ENCODE measurements around the gene TIE1. TPM values are rescaled to one million over a fixed set of nuclear protein-coding genes. Genes with fewer than 3 reads are reported as not detected.

TIE1 gene
- total RNA-seq, 1 donor from 2014 or later = 7.0 TPM

GRCh38 chr1:43312663-43313515 lies 12.1 kb downstream of the TIE1 start:
- no peak for DNase-seq

- DNase-seq = no peak
Measured at GRCh38 chr1:43313771-43314170, 13.0 kb downstream of the TIE1 start.

DNA sequence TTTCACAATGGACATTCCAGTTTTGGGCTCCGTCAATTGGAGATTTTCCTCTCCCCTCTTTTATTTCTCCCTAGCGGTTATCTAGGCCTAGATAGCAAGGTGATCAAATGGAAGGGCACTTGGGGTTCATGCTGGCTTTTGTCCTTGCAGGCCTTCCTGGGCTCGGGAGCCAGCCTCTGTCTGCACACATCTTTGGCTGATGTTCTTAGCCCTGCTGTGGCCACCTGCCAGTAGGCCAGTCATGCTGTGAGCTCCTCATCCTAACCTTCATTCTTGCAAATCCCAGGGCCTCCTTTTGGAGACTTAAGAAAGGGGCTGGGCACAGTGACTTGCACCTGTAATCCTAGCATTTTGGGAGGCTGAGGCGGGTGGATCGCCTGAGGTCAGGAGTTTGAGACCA lies 13.5 kb downstream of the TIE1 start:
- DNase-seq = no peak

GRCh38 chr1:43315481-43315880 lies 14.7 kb downstream of the TIE1 start:
- DNase-seq = peak; percentile 21

GRCh38 chr1:43315963-43316737 lies 15.4 kb downstream of the TIE1 start:
- DNase-seq = no peak

- DNase-seq = no peak
Measured at GRCh38 chr1:43316738-43317520, 16.1 kb downstream of the TIE1 start.

DNA sequence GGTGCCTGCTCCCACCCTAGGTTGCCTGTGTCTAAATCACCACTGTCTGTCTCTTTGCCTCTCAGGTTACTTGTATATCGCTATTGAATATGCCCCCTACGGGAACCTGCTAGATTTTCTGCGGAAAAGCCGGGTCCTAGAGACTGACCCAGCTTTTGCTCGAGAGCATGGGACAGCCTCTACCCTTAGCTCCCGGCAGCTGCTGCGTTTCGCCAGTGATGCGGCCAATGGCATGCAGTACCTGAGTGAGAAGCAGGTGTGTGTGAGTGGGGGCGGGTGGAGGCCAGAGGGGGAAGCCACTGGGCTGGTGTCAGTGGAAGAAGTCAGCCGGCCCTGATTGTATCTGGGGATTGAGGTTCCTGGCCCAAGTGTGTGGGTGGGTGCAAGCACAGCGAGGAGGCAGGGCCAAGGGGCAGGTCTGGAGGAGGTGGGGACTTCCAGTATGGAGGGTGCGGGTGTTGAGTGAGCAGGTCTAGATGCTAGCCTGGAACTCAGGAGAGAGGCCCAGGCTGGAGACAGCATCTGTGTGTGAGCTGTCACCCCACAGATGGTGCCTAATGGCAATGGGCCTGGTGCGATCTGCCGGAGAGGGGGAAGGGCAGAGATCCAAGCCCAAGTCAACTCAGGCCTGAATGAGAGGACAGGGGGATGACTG lies 17.2 kb downstream of the TIE1 start:
- DNase-seq = peak; percentile 56

- DNase-seq = no peak
Measured at GRCh38 chr1:43318831-43319230, 18.0 kb downstream of the TIE1 start.

- no peak for DNase-seq
Measured at GRCh38 chr1:43319288-43319687, 18.5 kb downstream of the TIE1 start.

GRCh38 chr1:43319766-43320165 lies 19.0 kb downstream of the TIE1 start:
- no peak for DNase-seq

GRCh38 chr1:43321331-43321891 lies 20.6 kb downstream of the TIE1 start:
- DNase-seq = no peak

GRCh38 chr1:43322506-43322905 lies 21.7 kb downstream of the TIE1 start:
- no peak for DNase-seq

DNA sequence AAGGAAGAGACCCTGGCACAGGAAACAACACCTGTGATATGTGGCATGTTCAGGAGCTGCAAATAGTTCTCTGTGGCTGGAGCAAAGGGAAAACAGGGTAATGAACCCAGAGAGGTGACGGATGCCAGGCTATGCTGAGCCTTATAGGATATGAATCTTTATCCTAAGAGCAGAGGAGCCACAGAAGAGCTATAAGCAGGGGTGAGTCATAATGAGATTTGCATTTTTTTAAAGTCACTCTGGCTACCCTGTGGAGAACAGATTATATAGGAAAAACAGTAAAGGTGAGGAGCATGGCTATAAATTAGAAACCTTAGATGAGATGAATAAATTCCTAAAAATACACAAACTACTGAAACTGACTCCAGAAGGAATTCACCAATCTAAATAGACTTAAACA lies 24.0 kb downstream of the TIE1 start:
- no peak for DNase-seq

DNA sequence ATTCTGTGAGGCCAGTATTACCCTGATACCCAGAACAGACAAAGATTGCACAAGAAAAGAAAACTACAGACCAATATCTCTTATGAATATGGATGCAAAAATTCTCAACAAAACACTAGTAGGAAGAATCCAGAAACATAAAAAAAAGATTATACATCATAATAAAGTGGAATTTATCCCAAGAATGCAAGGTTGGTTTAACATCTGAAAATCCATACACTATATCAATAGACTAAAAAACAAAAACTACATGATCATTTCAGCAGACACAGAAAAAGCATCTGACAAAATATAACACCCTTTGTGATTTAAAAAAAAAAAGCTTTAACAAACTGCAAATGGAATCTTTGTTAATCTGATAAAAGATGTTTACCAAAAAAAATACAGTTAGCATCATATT lies 24.6 kb downstream of the TIE1 start:
- no peak for DNase-seq

- no peak for DNase-seq
Measured at GRCh38 chr1:43327549-43328292, 26.9 kb downstream of the TIE1 start.

DNA sequence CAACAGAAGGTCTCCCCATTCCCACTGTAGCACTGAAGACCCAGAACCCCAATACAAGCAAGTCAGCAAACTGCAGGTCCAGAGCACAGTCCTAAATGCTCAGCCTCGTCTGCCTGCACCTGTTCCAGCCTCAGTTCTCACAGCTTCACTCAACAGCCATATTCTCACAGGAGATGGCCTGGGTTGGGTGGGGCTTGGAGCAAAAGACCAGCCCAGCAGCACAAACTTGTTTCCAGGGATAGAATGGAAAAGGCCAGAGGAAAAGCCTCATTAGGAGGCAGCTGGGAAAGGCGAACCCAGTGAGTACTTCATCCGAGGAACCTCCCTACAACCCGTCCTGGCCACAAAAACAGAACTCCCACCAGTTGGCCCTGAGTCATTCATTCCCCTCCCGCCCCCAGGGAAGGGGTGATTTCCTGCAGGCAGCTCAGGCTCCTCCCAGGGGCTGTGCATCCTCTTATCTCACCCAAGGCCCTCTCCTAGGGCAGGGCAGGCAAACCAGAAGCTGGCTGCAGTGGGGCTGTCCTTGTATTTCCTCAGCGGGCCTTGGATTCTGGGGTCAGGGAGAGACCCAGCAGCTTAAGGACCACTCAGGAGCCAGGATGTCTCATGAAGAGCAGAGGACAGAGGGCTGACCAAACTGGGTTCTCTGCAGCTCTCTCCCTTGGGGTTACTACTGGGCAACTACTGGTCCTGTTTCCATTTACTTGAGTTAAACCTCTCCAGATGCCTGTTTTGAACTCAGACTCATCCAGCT lies 29.4 kb downstream of the TIE1 start:
- DNase-seq = no peak

DNA sequence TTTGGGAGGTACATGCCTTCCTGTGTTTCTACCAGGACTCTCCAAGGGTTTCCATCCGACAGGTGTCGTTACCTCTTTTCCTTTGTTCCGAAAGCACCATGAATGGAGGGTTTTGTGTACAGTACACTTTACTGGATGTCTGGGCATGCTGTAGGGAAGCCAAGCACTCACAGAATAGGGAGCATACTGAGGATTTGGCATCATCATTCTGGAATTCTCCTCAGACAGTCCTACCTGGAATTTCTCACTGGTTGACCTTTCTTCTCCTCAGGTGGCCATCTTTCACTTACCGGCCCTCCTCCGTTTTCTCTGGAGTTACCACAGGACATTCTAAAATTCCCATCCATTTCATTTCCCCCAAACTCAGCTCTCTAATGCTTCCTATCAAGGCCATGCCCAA lies 30.9 kb downstream of the TIE1 start:
- DNase-seq = no peak

DNA sequence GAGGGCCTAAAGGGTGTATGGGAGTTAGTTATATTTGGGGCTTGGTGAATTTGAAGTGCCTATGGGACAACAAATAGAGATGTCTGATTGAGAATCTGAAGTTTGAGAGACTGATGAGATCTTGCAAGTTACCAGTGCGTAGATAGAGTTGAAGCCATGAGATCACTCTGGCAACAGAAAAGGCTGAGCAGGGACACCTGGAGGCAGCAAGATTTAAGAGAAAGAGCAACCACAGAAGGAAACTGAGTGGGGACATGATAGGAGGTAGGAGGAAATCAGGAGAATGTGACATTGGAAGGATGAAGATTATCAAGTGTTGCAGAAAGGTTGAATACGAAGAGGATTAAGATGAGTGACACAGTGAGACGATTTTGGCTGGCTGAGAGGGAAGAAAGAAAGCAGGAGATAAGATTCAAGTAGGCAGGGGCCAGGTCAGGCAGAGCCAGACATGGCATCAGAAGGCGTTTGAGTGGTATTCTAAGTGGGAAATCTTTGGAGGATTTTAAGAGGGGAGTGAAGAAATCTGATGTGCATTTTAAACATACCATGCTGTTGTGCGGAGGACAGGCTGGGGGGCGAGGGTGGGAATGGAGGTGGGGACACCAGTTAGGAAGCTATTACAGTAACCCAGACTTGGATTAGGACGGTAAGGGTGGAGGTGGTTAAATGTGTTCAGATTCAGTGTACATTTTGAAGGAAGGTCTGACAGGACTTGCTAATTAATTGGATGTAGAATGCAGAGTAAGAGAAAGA lies 33.8 kb downstream of the TIE1 start:
- no peak for DNase-seq

DNA sequence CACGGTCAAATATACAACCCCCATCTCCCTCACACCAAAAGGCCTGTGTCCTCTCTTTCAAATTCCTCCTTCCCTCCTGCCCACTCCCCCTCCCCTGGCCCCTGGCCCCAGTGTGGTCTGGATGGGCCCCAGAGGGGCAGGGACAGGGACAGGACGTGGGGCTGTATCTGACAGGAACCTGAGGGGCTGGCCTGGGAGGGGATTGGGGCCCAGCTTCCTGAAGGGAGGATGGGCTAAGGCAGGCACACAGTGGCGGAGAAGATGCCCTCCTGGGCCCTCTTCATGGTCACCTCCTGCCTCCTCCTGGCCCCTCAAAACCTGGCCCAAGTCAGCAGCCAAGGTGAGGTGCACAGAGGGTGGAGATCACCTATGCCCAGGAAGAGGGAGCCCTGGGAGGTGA lies 36.8 kb downstream of the TIE1 start, which contains the start of gene MPL:
Gene MPL, plus strand, starts transcription at position 231 of the 400 bp plus-strand sequence. Its CDS starts 31 bp downstream, at position 262.
- no peak for DNase-seq

- no peak for DNase-seq
Measured at GRCh38 chr1:43338001-43338400, 37.2 kb downstream of the TIE1 start.
